ENCODE results near the gene BORCS5. TPM values are rescaled to one million over a fixed set of nuclear protein-coding genes. Genes with fewer than 3 reads are reported as not detected.
"Not testable (repeated sequence)": the region's sequence is repeated elsewhere in the genome, so short reads cannot be mapped to it uniquely, and the experiment has no call there.

BORCS5 gene
- polyA plus RNA-seq, 1 experiment: 13.6 TPM

DNA sequence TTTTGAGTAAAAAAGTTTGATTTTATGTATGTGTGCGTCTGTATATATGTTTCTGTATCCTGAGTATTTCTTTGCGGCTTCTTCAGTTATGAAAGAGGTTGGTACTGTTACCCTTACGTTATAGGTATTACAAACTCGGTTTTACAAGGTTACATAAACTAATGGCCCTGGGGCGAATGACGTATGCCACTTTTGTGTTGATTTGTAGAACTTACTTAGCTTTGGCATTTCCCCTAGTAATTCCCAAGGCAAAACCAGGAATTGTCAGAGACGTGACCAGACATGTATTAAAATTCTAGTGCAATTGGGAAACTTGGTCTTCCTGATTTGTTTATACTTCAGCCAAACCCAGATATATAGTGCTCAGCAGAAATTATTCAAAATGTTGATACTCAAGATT, 112.5 kb downstream of the BORCS5 start:
- POLR2A ChIA-PET: no interaction called here
- Histone ChIP-seq H3K27ac (ENCODE audit: low read depth, low read length) (no peak overlapping the region), H3K27me3 (ENCODE audit: control insufficient read depth, insufficient read depth, low read length) (no peaks in the 10 kb centered on the region), H3K9me3 (ENCODE audit: control insufficient read depth, insufficient read depth, low read length) (no peaks in the 10 kb centered on the region; the same call in 1 of the 2 replicates), H3K4me3 (ENCODE audit: low read depth, low read length) (no peak overlapping the region)
- no peak for DNase-seq (ENCODE audit: low read depth, low spot score)
- TF ChIP-seq, protein P1, sequence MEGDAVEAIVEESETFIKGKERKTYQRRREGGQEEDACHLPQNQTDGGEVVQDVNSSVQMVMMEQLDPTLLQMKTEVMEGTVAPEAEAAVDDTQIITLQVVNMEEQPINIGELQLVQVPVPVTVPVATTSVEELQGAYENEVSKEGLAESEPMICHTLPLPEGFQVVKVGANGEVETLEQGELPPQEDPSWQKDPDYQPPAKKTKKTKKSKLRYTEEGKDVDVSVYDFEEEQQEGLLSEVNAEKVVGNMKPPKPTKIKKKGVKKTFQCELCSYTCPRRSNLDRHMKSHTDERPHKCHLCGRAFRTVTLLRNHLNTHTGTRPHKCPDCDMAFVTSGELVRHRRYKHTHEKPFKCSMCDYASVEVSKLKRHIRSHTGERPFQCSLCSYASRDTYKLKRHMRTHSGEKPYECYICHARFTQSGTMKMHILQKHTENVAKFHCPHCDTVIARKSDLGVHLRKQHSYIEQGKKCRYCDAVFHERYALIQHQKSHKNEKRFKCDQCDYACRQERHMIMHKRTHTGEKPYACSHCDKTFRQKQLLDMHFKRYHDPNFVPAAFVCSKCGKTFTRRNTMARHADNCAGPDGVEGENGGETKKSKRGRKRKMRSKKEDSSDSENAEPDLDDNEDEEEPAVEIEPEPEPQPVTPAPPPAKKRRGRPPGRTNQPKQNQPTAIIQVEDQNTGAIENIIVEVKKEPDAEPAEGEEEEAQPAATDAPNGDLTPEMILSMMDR (IDR thresholded peaks at IDR 0.05; ENCODE audit: low read depth, low read length): no peak
- CTCF ChIA-PET: no interaction called here

GRCh38 chr12:12470751-12471306, 114.0 kb downstream of the BORCS5 start:
- POLR2A ChIA-PET: no interaction called here
- Histone ChIP-seq H3K4me3 (ENCODE audit: low read depth, low read length) (no peak overlapping the region), H3K9me3 (ENCODE audit: control insufficient read depth, insufficient read depth, low read length) (no peaks in the 10 kb centered on the region; the same call in 1 of the 2 replicates), H3K27me3 (ENCODE audit: control insufficient read depth, insufficient read depth, low read length) (no peaks in the 10 kb centered on the region), H3K27ac (ENCODE audit: low read depth, low read length) (no peak overlapping the region)
- CTCF ChIA-PET: no interaction called here
- TF ChIP-seq, protein P1 (IDR thresholded peaks at IDR 0.05; ENCODE audit: low read depth, low read length): no peak
- DNase-seq (ENCODE audit: low read depth, low spot score): no peak

DNA sequence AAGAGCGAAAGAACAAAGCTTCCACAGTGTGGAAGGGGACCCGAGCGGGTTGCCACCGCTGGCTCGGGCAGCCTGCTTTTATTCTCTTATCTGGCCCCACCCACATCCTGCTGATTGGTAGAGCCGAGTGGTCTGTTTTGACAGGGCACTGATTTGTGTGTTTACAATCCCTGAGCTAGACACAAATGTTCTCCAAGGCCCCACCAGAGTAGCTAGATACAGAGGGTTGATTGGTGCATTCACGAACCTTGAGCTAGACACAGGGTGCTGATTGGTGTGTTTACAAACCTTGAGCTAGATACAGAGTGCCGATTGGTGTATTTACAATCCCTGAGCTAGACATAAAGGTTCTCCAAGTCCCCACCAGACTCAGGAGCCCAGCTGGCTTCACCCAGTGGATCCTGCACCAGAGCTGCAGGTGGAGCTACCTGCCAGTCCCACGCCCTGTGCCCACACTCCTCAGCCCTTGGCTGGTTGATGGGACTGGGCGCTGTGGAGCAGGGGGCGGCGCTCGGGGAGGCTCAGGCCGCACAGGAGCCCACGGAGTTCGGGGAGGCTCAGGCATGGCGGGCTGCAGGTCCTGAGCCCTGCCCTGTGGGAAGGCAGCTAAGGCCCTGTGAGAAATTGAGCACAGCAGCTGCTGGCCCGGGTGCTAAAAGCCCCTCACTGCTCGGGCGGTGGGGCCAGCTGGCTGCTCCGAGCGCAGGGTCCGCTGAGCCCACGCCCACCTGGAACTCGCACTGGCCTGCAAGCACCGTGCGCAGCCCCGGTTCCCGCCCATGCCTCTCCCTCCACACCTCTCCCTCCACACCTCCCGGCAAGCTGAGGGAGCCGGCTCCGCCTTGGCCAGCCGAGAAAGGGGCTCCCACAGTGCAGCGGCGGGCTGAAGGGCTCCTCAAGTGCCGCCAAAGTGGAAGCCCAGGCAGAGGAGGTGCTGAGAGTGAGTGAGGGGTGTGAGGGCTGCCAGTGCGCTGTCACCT, 115.4 kb downstream of the BORCS5 start:
- POLR2A ChIA-PET; H3K4me3 ChIP-seq (ENCODE audit: low read depth, low read length); H3K27me3 ChIP-seq (ENCODE audit: control insufficient read depth, insufficient read depth, low read length); H3K27ac ChIP-seq (ENCODE audit: low read depth, low read length); CTCF ChIA-PET; H3K9me3 ChIP-seq (ENCODE audit: control insufficient read depth, insufficient read depth, low read length); DNase-seq (ENCODE audit: low read depth, low spot score): not testable (repeated sequence)

DNA sequence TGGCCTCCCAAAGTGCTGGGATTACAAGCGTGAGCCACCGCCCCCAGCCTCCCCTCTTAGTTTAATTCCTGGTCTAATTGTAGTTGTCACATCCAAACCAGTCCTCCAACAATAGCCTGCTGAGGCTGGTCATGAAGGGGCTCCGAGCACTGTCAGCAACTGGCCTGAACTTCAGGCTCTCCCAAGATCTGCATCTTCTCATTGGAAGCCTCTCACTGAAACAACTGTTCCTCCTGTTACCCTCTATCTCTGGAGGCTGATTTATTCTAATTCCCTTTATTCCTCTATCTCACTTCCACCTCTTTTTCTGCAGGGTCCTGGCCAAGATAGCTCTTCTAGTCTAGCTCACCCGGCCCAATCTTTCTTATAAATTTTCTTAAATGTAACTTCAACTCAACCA, 116.3 kb downstream of the BORCS5 start:
- ChIA-PET CTCF (interaction anchor here (0.6 kb wide), 1 partner anchor 218 kb away, joined by 4 read pairs; no protein-coding TSS in a partner anchor), POLR2A (no interaction called here)
- Histone ChIP-seq H3K4me3 (ENCODE audit: low read depth, low read length) (no peak overlapping the region), H3K27ac (ENCODE audit: low read depth, low read length) (no peak overlapping the region), H3K27me3 (ENCODE audit: control insufficient read depth, insufficient read depth, low read length) (no peaks in the 10 kb centered on the region), H3K9me3 (ENCODE audit: control insufficient read depth, insufficient read depth, low read length) (no peaks in the 10 kb centered on the region; the same call in 1 of the 2 replicates)
- no peak for DNase-seq (ENCODE audit: low read depth, low spot score)
- TF ChIP-seq, protein P1 (IDR thresholded peaks at IDR 0.05; ENCODE audit: low read depth, low read length): no peak

DNA sequence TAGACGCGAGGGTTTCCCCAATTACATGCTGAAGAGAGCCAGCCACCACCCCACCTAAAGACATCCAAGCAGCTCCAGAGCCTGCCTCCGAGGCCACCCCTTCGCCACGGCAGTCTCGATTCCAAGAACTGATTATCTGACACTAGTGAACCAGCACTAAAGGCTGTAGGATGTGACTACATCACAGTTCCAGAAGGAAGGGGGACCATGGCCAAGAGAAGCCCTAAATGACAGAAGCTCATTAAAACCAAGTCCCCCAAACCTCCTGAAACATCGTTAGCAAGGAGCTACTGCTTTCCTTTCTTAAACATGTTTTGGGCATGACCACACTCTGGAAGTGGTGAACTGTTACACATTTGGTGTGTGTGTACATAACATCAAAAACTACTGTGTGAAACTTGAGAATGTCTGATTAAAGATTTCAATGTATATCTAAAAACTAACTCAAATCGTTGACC, 117.6 kb downstream of the BORCS5 start:
- Histone ChIP-seq H3K4me3 (ENCODE audit: low read depth, low read length) (no peak overlapping the region), H3K9me3 (ENCODE audit: control insufficient read depth, insufficient read depth, low read length) (no peaks in the 10 kb centered on the region; the same call in 1 of the 2 replicates), H3K27ac (ENCODE audit: low read depth, low read length) (no peak overlapping the region), H3K27me3 (ENCODE audit: control insufficient read depth, insufficient read depth, low read length) (no peaks in the 10 kb centered on the region)
- ChIA-PET POLR2A (no interaction called here), CTCF (no interaction called here)
- no peak for DNase-seq (ENCODE audit: low read depth, low spot score)
- TF ChIP-seq, protein P1 (IDR thresholded peaks at IDR 0.05; ENCODE audit: low read depth, low read length): no peak
